MM.1S (cell line): ENCODE results near the gene PDE4DIP.
"Not testable (repeated sequence)": the region's sequence is repeated elsewhere in the genome, so short reads cannot be mapped to it uniquely, and the experiment has no call there.

Experiments used
- EZH2 ChIP-seq: fragments of 300-600 bp; sonication (generic); optimal IDR thresholded peaks from 2 replicates; pipeline ENCODE3; 2017; ENCODE audit warnings: low read depth, mild to moderate bottlenecking, antibody characterized with exemption, low read length, mixed read lengths
- TF ChIP-seq, protein P1 (sequence below): fragments of 300-600 bp; sonication (generic); IDR thresholded peaks from 2 replicates; pipeline ENCODE4 v1.5.1; 2016; ENCODE audit warnings: antibody characterized with exemption, low read length, mixed read lengths

DNA sequence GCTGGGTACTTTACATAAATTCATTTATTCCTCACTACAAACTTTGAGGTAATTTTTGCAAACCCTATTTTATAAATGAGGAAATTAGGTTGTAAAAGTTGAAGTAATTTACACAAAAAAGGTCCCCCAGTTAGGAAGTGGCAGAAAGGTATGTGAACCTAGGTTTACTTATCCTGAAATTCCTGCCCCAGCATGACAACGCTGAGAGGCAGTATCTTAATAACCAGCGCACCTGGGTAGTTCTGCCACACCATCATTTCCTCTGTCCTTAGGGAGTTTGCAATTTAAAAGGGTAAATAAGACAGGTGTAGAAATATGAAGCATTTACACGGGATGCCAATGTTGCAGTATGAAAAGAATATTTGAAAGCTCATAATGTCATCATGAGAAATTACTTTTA is 79.6 kb downstream of the PDE4DIP start:
- TF ChIP-seq, protein P1, sequence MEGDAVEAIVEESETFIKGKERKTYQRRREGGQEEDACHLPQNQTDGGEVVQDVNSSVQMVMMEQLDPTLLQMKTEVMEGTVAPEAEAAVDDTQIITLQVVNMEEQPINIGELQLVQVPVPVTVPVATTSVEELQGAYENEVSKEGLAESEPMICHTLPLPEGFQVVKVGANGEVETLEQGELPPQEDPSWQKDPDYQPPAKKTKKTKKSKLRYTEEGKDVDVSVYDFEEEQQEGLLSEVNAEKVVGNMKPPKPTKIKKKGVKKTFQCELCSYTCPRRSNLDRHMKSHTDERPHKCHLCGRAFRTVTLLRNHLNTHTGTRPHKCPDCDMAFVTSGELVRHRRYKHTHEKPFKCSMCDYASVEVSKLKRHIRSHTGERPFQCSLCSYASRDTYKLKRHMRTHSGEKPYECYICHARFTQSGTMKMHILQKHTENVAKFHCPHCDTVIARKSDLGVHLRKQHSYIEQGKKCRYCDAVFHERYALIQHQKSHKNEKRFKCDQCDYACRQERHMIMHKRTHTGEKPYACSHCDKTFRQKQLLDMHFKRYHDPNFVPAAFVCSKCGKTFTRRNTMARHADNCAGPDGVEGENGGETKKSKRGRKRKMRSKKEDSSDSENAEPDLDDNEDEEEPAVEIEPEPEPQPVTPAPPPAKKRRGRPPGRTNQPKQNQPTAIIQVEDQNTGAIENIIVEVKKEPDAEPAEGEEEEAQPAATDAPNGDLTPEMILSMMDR: not testable (repeated sequence)
- not testable (repeated sequence) for TF ChIP-seq EZH2
